ENCODE measurements around the gene FAM20C.
"Not testable (repeated sequence)": the region's sequence is repeated elsewhere in the genome, so short reads cannot be mapped to it uniquely, and the experiment has no call there.

FAM20C gene

DNA sequence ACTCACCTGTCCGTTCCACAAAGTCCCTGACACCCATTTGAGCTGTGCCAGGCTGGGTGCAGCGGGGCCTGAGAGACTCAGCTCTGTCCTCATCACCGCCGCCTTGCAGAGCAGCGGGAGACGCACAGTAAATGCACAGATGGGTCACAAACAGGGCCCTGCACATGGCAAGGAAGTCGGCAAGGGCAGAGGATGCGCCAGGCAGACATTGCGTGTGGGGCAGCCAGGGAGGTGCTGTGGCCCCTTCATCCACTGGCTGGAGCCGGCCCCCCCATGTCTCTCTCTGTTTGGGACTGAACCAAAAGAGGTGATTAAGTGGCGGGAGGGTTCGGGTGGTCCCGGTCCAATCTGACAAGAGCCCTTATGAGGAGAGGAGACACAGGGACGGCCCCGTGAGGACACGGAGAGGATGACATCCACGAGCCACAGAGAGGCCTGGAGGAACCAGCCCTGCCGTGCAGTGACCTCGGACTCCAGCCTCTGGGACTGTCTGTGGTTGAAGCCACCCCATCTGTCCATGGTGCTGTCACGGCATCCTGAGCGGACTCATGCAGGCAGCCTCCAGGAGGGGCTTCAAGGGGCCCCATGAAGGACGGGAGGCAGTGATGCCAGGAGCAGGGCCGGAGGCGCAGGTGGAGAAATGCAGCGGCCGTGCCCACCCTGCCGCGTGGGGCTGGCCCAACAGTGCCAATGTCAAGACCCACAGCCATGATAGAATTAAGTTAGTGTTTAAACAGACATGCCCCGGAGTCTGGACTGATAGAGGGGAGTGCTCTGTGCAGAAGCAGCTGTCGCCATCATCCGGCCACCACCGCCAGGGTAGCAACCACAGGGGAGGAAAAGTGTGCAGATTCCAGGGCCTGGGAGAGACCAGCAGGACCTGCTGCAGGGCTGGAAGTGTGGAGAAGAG is 69.2 kb downstream of the FAM20C start:
- DNase-seq = no peak

- no peak for DNase-seq
Observed at GRCh38 chr7:262251-262572, 69.8 kb downstream of the FAM20C start.

GRCh38 chr7:262631-263311 is 70.4 kb downstream of the FAM20C start:
- DNase-seq = not testable (repeated sequence)

DNA sequence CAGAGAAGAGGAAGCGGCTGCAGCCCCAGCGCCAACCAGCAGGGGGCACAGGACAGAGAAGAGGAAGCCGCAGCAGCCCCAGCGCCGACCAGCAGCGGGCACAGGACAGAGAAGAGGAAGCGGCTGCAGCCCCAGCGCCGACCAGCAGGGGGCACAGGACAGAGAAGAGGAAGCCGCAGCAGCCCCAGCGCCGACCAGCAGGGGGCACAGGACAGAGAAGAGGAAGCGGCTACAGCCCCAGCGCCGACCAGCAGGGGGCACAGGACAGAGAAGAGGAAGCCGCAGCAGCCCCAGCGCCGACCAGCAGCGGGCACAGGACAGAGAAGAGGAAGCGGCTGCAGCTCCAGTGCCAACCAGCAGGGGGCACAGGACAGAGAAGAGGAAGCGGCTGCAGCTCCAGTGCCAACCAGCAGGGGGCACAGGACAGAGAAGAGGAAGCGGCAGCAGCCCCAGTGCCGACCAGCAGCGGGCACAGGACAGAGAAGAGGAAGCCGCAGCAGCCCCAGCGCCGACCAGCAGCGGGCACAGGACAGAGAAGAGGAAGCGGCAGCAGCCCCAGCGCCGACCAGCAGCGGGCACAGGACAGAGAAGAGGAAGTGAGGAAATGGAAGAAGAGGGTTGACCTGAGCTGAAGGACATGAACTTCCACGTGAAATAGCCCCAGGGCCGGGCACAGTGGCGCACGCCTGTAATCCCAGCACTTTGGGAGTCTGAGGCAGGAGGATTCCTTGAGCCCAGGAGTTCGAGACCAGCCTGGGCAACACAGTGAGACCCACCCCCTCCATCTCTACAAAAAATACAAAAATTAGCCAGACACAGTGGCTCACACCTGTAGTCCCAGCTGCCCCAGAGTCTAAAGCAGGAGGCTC is 71.3 kb downstream of the FAM20C start:
- not testable (repeated sequence) for DNase-seq

- DNase-seq = no peak
Observed at GRCh38 chr7:264541-265191, 72.3 kb downstream of the FAM20C start.

GRCh38 chr7:265192-265997 is 73.0 kb downstream of the FAM20C start:
- DNase-seq = no peak

DNA sequence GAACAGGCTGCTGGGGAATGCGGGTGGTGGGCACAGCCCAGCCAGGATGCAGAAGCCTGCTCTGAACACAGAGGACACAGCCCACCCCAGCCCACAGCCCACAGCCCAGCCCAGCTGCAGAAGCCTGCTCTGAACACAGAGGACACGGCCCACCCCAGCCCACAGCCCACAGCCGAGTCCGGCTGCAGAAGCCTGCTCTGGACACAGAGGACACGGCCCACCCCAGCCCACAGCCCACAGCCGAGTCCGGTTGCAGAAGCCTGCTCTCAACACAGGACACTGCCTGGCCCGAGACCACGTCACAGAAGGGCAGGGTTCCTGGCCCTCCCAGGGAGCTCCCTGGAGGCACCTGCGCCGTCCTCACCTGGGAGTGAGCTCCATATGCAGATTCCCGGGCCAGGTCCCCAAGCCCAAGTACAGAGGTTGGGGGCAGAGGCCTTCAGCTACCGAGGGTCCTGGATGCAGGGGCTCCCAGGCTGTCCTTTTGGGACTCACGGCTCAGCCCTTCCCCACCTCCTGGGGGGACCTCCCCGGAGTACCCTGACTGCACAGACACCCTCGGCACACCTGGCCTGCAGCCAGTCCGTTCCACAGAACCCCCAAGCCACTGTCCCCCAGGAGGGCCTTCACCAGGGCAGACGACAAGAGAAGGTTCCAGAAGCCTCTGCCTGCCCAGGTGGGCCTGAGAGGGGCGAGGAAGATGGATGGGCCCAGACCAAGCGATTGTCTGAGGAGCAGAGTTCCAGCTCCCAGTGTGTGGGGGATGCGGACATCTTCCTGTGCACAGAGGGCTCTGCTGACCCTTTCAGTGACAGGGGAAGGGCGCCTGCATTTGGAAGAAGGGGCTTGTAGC is 73.9 kb downstream of the FAM20C start:
- no peak for DNase-seq

- DNase-seq = no peak
Observed at GRCh38 chr7:266851-267840, 74.8 kb downstream of the FAM20C start.

DNA sequence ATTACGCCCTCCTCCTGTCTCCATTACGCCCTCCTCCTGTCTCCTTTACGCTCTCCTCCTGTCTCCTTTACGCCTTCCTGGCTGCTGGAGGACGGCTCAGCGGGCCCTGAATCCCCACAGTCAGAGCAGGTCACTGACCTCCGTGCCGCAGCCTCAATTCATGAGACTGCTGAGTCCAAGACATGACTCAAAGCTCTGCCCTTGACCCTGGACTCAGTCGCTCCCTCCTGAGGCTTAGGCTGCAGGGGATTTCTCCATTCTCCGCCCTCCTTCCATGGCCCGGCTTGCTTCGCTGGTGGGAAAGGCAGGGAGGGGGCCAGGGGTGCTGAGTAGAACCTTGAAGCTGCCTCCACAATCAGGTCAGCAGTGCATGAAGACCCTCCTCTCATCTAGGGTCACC is 76.6 kb downstream of the FAM20C start:
- DNase-seq = no peak

GRCh38 chr7:269721-270120 is 77.3 kb downstream of the FAM20C start:
- no peak for DNase-seq

DNA sequence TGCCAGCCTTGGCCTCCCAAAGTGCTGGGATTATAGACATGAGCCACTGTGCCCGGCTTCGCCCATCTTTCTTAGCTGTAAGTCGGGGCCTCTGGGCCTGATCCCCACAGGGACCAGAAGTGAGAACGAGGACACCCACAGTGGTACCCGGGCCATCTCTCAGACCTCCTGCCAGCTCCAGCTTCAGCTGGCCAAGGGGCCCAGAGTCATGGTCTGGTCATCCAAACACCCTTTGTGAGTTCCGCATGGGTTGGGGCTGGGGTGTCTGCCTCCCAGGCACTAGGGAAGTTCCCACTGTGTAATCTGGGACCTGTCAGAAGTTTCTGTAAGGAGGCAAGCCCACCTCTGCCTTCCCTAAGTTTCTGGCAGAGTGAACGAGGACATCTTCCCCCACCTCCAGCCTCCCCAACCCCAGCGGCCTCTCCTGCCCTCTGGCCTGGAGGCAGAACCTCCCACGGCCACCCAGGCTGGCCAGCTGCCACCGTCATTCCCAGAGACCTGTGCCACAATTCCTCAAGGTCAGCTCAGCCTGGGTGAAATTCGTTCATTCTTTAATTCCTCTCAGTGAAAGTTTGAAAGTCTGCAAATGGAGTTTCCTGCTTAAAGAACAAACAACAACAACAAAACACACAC is 78.1 kb downstream of the FAM20C start:
- DNase-seq = no peak

DNA sequence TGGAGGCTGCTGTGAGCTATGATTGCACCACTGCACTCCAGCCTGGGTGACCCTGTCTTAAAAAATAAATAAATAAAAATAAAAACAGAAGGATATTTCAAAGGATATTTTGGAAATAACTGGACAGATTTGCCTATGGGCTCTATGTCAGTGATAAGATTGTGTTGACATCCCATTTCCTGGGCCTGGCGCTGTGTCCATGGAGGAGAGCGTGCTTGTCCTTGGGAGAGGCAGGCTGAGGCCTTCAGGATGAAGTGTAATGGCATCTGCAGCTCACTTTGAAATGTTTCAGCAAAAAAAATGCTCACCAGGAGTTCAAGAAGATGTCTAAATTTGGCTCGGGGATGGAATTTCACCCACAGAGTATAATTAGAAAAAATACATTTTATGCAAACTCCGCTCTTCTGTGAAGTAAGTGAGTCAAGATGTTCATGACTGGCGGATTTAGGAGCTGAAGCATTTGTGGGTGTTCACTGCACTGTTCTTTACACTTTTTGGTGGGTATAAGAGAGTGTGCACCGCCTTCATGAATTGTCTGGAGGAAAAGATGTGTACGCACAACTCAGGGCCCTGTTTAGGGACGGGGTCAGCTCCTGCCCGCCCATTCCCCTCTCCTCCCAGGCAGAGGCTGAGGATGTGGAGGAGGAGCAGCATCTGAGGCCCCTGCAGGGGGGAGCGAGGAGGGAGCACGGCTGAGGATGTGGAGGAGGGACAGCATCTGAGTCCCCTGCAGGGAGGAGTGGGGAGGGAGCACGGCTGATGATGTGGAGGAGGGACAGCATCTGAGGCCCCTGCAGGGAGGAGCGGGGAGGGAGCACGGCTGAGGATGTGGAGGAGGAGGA is 79.1 kb downstream of the FAM20C start:
- no peak for DNase-seq

- DNase-seq = no peak
Observed at GRCh38 chr7:272108-272615, 79.8 kb downstream of the FAM20C start.

DNA sequence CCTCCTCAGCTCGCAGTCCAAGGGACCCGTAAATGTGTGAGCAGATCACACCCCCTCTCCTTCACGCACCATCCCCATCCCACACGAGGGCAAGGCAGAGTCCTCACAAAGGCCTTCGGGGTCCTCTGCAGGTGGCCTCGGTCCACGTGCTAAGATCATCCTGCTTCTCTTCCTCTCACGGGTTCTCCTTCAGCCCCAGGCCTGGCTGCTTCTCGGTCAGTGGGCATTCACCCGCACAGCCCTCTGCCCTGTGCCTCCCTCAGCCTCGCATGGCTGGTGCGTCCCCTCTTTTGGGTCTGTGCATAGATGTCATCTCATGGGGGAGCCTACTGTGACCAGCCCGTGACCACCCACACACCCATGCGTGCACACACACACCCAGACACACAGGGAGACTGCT is 80.3 kb downstream of the FAM20C start:
- DNase-seq = no peak

- DNase-seq = no peak
Observed at GRCh38 chr7:273327-273726, 81.0 kb downstream of the FAM20C start.

- no peak for DNase-seq
Observed at GRCh38 chr7:274266-274665, 81.9 kb downstream of the FAM20C start.

DNA sequence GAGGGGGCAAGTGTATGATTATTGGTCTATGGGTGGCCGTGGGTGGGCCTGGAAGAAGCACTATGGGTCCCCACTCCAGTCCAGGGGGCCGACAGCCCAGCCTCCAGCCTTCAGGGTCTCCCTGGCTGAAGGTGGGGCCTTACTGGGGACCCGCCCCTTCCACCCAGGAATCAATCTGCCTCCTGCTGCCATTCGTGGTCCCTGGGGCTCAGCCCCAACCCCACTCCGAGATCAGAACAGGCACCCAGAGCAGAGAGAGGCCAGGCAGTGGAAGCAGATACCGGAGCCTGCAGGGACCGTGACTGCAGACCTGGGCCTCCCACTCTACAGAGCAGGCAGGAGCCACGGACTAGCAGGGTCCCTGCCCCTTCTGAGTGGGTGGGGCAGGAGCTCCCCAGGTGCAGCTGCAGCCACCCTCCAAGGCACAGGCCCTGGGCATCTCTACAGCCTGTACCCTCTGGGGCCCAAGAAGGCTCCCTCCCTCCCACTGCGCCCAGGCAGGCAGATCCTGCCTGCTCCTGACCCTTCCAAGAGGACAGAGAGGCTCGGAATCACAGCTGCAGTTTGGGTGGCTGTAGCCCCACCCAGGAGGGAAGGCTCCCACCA is 84.0 kb downstream of the FAM20C start:
- DNase-seq = no peak

DNA sequence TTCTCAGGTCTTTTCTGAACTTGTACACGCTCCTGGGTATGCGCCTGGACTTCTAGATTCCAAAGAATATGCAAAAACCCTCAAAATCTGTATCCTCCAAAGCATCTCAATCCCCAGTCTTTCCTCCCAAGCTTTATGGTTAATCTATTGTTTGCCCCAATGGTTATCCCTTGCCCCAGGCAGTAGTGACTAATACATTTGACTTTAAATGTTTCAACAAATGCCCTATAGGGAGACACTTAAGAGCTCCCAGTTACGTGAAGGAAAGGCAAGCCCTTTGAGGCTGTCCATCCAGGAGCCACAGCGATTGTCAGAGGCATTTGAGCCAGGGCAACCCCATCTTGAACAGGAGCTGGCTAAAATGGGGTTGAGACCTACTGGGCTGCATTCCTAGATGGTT is 84.9 kb downstream of the FAM20C start:
- DNase-seq = no peak

Measured in NCI-H446 treated with DMSO at 0.1 percent for 48 hours (cell line).